ENCODE measurements around the gene HIVEP2. TPM values are rescaled to one million over a fixed set of nuclear protein-coding genes. Genes with fewer than 3 reads are reported as not detected.

The HIVEP2 gene
- total and polyA plus RNA-seq, 7 donors: 6.2 to 39.7 (median 22.6) TPM

GRCh38 chr6:142718667-142719191 lies 226.2 kb downstream of the HIVEP2 start:
- H3K36me3 ChIP-seq (ENCODE audit: insufficient read depth in 1 of 2, low read depth in 1 of 2): no peaks in the 10 kb centered on the region

GRCh38 chr6:142716097-142716496 lies 228.9 kb downstream of the HIVEP2 start:
- DNase-seq (no peak), ATAC-seq (peak; percentile 45 to 61 (median 58))
- intact Hi-C loops (cut with DNase I): no loop called here
- Histone ChIP-seq H3K4me1 (peaks cover 3% of the 10 kb centered on the region), H3K27me3 (ENCODE audit: insufficient read depth in 3 of 3, low read length in 2 of 3) (no peaks in the 10 kb centered on the region), H3K27ac (no peak overlapping the region), H3K36me3 (ENCODE audit: insufficient read depth in 1 of 2, low read depth in 1 of 2) (no peaks in the 10 kb centered on the region), H3K9me3 (peaks cover 3% of the 10 kb centered on the region), H3K4me3 (no peak overlapping the region)
- no peak for TF ChIP-seq CTCF (IDR thresholded peaks at IDR 0.05)
- 27 to 36% (median 28%) methylated on average over 2 of the region's 2 CpGs for WGBS, 3 donors

More at GRCh38 chr6:142718667-142719191, 226.2 kb downstream of the HIVEP2 start:
- Histone ChIP-seq H3K4me1 (peaks cover 3% of the 10 kb centered on the region), H3K27ac (no peak overlapping the region), H3K27me3 (ENCODE audit: insufficient read depth in 3 of 3, low read length in 2 of 3) (no peaks in the 10 kb centered on the region), H3K4me3 (no peak overlapping the region), H3K9me3 (peaks cover 3% of the 10 kb centered on the region)
- ATAC-seq (no peak), DNase-seq (no peak)
- intact Hi-C loops (cut with DNase I): no loop called here
- TF ChIP-seq CTCF (IDR thresholded peaks at IDR 0.05): no peak

GRCh38 chr6:142714951-142715785 lies 229.8 kb downstream of the HIVEP2 start:
- WGBS, 3 donors: 61 to 72% (median 67%) methylated on average over 7 of the region's 7 CpGs
- no peak for TF ChIP-seq CTCF (IDR thresholded peaks at IDR 0.05)
- intact Hi-C loops (cut with DNase I): no loop called here

GRCh38 chr6:142713959-142714358 lies 231.0 kb downstream of the HIVEP2 start:
- intact Hi-C loops (cut with DNase I): no loop called here
- H3K36me3 ChIP-seq (ENCODE audit: insufficient read depth in 1 of 2, low read depth in 1 of 2): no peaks in the 10 kb centered on the region
- DNase-seq: no peak
- no peak overlapping the region for H3K4me3 ChIP-seq
- TF ChIP-seq CTCF (IDR thresholded peaks at IDR 0.05): no peak
- peaks cover 3% of the 10 kb centered on the region for H3K9me3 ChIP-seq
- H3K27me3 ChIP-seq (ENCODE audit: insufficient read depth in 3 of 3, low read length in 2 of 3): no peaks in the 10 kb centered on the region
- ATAC-seq: peak in 3 of 4 donors; percentile 85 to 86 (median 86)
- H3K4me1 ChIP-seq: peaks cover 3% of the 10 kb centered on the region
- no peak overlapping the region for H3K27ac ChIP-seq
- 22 to 43% (median 41%) methylated on average over 4 of the region's 4 CpGs for WGBS, 3 donors

More at GRCh38 chr6:142714951-142715785, 229.8 kb downstream of the HIVEP2 start:
- Histone ChIP-seq H3K4me3 (no peak overlapping the region), H3K9me3 (peaks cover 3% of the 10 kb centered on the region), H3K27ac (no peak overlapping the region), H3K36me3 (ENCODE audit: insufficient read depth in 1 of 2, low read depth in 1 of 2) (no peaks in the 10 kb centered on the region), H3K4me1 (peaks cover 3% of the 10 kb centered on the region), H3K27me3 (ENCODE audit: insufficient read depth in 3 of 3, low read length in 2 of 3) (no peaks in the 10 kb centered on the region)
- ATAC-seq (no peak), DNase-seq (no peak)
